ENCODE measurements around the gene PCDH15. TPM values are rescaled to one million over a fixed set of nuclear protein-coding genes. Genes with fewer than 3 reads are reported as not detected.

Gene PCDH15
- total RNA-seq, 1 donor from 2014 or later: not detected

- Mint-ChIP-seq H3K4me1 (ENCODE audit: low read depth) (no peaks in the 10 kb centered on the region), H3K27me3 (ENCODE audit: low read depth) (no peaks in the 10 kb centered on the region), H3K4me3 (ENCODE audit: unreplicated experiment) (no peak overlapping the region), H3K27ac (ENCODE audit: unreplicated experiment) (no peak overlapping the region), H3K9me3 (ENCODE audit: low read depth) (no peaks in the 10 kb centered on the region), H3K36me3 (ENCODE audit: low read depth) (no peaks in the 10 kb centered on the region)
- DNase-seq (ENCODE audit: low spot score): no peak
- no peak for TF ChIP-seq CTCF (IDR thresholded peaks at IDR 0.05)
Measured at GRCh38 chr10:54691331-54691730, 109.7 kb downstream of the PCDH15 start.

- no peak overlapping the region for H3K4me3 Mint-ChIP-seq (ENCODE audit: unreplicated experiment)
- H3K4me1 Mint-ChIP-seq (ENCODE audit: low read depth): no peaks in the 10 kb centered on the region
- no peaks in the 10 kb centered on the region for H3K9me3 Mint-ChIP-seq (ENCODE audit: low read depth)
- TF ChIP-seq CTCF (IDR thresholded peaks at IDR 0.05): no peak
- H3K27me3 Mint-ChIP-seq (ENCODE audit: low read depth): peaks cover 6% of the 10 kb centered on the region
- DNase-seq (ENCODE audit: low spot score): no peak
- no peaks in the 10 kb centered on the region for H3K36me3 Mint-ChIP-seq (ENCODE audit: low read depth)
- H3K27ac Mint-ChIP-seq (ENCODE audit: unreplicated experiment): no peak overlapping the region
Measured at GRCh38 chr10:54682554-54682953, 118.5 kb downstream of the PCDH15 start.

- Mint-ChIP-seq H3K9me3 (ENCODE audit: low read depth) (no peaks in the 10 kb centered on the region), H3K27me3 (ENCODE audit: low read depth) (peaks cover 6% of the 10 kb centered on the region), H3K4me1 (ENCODE audit: low read depth) (no peaks in the 10 kb centered on the region), H3K36me3 (ENCODE audit: low read depth) (no peaks in the 10 kb centered on the region), H3K27ac (ENCODE audit: unreplicated experiment) (no peak overlapping the region), H3K4me3 (ENCODE audit: unreplicated experiment) (no peak overlapping the region)
- no peak for DNase-seq (ENCODE audit: low spot score)
- TF ChIP-seq CTCF (IDR thresholded peaks at IDR 0.05): no peak
Measured at GRCh38 chr10:54681136-54681535, 119.9 kb downstream of the PCDH15 start.

- Mint-ChIP-seq H3K27ac (ENCODE audit: unreplicated experiment) (no peak overlapping the region), H3K4me3 (ENCODE audit: unreplicated experiment) (no peak overlapping the region), H3K36me3 (ENCODE audit: low read depth) (no peaks in the 10 kb centered on the region), H3K27me3 (ENCODE audit: low read depth) (no peaks in the 10 kb centered on the region), H3K9me3 (ENCODE audit: low read depth) (no peaks in the 10 kb centered on the region), H3K4me1 (ENCODE audit: low read depth) (no peaks in the 10 kb centered on the region)
- DNase-seq (ENCODE audit: low spot score): no peak
- TF ChIP-seq CTCF (IDR thresholded peaks at IDR 0.05): no peak
Measured at GRCh38 chr10:54667136-54667535, 133.9 kb downstream of the PCDH15 start.

- no peaks in the 10 kb centered on the region for H3K9me3 Mint-ChIP-seq (ENCODE audit: low read depth)
- TF ChIP-seq CTCF (IDR thresholded peaks at IDR 0.05): no peak
- DNase-seq (ENCODE audit: low spot score): no peak
- H3K4me1 Mint-ChIP-seq (ENCODE audit: low read depth): no peaks in the 10 kb centered on the region
- no peaks in the 10 kb centered on the region for H3K36me3 Mint-ChIP-seq (ENCODE audit: low read depth)
- no peak overlapping the region for H3K4me3 Mint-ChIP-seq (ENCODE audit: unreplicated experiment)
- no peak overlapping the region for H3K27ac Mint-ChIP-seq (ENCODE audit: unreplicated experiment)
- no peaks in the 10 kb centered on the region for H3K27me3 Mint-ChIP-seq (ENCODE audit: low read depth)
Measured at GRCh38 chr10:54666192-54666591, 134.8 kb downstream of the PCDH15 start.
